Left renal pelvis (tissue), 4 donors: Measurements from ENCODE around the gene NODAL. TPM values are rescaled to one million over a fixed set of nuclear protein-coding genes. Genes with fewer than 3 reads are reported as not detected.

Experiments used
- DNase-seq, 4 donors: peaks; one replicate each; pipeline ENCODE4 v3.0.0-alpha.2; 2013; ENCODE audit warnings: low read depth in 4 of 4, low spot score in 3 of 4
- polyA plus RNA-seq, 4 donors: library from polyadenylated mRNA; unstranded; fragments of 120-200 nt; gene quantifications; one replicate each; pipeline ENCODE4 v1.2.1, GENCODE V29; 2013; ENCODE audit not compliant: insufficient read length in 4 of 4

NODAL gene
- polyA plus RNA-seq, 4 donors = 0.23 to 0.66 (median 0.52) TPM; not detected in 1

DNA sequence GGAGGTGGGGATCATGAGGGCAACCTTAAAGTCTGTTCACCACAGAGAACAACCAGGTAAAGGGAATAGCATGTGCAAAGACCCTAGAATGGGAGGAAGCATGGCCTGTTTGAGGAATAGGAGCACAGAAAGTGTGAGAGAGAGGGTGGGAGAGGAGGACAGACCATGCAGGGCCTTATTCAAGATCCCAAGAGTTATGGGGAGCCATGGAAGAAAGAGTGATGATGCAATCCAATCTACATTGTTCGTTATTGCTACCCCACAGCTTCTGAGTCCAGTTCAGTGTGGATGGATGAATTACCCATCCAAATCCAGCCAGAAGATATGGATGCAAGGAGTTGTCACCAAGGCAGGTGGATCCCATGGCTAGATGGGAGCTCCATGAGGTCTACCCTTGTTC is 45.3 kb downstream of the NODAL start:
- no peak for DNase-seq

DNA sequence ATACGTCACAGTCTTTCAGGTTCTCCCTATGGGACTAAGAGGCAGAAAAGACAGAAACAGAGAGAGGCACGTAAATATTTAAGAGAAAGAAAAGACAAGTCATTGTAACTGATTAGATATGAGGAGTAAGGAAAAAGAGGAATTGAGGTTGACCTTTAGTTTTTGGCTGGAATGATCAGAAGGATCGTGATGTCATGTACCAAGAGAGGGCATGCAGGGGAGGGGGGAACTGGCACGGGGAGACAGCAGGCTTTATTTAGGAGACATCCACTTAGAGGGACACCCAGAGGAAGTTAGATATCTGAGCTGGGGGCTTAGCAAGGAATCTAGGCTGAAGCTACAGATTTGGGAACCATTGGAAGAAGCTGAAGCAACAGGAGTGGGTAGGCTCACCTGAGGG is 49.8 kb downstream of the NODAL start:
- DNase-seq = no peak

Other genes starting within 250 kb of the NODAL start
- gene PPA1, start 208.3 kb downstream of the NODAL start, polyA plus RNA-seq = 100 to 1,000 TPM in 1 of 4 donors, 10 to 100 TPM in 3; 55.3 to 115 (median 89.4) TPM
- gene NPFFR1, start 157.7 kb downstream of the NODAL start, polyA plus RNA-seq = under 1 TPM; 0.10 to 0.22 (median 0.12) TPM
- gene LRRC20, start 59.1 kb downstream of the NODAL start, polyA plus RNA-seq = 10 to 100 TPM in 1 of 4 donors, 1 to 10 TPM in 3; 8.9 to 14.0 (median 9.2) TPM
- gene EIF4EBP2, start 37.5 kb downstream of the NODAL start, polyA plus RNA-seq = 10 to 100 TPM; 58.8 to 92.2 (median 79.5) TPM
- 10 to 100 TPM in 3 of 4 donors, 1 to 10 TPM in 1; 9.2 to 11.8 (median 10.6) TPM for gene PALD1, start 37.1 kb upstream of the NODAL start, polyA plus RNA-seq
- 1 to 10 TPM in 1 of 4 donors, under 1 TPM in 3; 0.32 to 1.4 (median 0.84) TPM for gene PRF1, start 161.1 kb upstream of the NODAL start, polyA plus RNA-seq
- gene ADAMTS14, start 230.8 kb upstream of the NODAL start, polyA plus RNA-seq = 1 to 10 TPM; 1.2 to 2.0 (median 1.3) TPM